Psoas muscle (tissue), 8 donors: Measurements from ENCODE around the gene AURKB. TPM values are rescaled to one million over a fixed set of nuclear protein-coding genes. Genes with fewer than 3 reads are reported as not detected.

Experiments
- ATAC-seq, 4 donors: fragments of 200-7000 bp; cut with Tn5 transposase; one replicate each; pipeline ENCODE4 v1.9.1; 2020; ENCODE audit warnings: moderate library complexity in 3 of 4, mild to moderate bottlenecking in 2 of 4
- DNase-seq, 2 donors: peaks; one replicate each; pipeline ENCODE4 v3.0.0-alpha.2; 2020
- H3K27ac ChIP-seq: fragments of 200-600 bp; one replicate; pipeline ENCODE4 v1.8.0; 2022
- H3K27me3 ChIP-seq, 3 donors: fragments of 200-600 bp in 1 of 3; one replicate each; pipeline versions ENCODE4 v1.6.1 to v1.8.0; 2013 to 2022; ENCODE audit warnings: low read length in 2 of 3, mild to moderate bottlenecking in 2 of 3, moderate library complexity in 1 of 3; ENCODE audit not compliant: insufficient read depth in 3 of 3
- H3K36me3 ChIP-seq, 2 donors: fragments of 200-600 bp in 1 of 2; one replicate each; pipeline versions ENCODE4 v1.6.1 to v1.8.0; 2013 to 2022; ENCODE audit warnings: low read depth in 1 of 2, mild to moderate bottlenecking in 1 of 2, moderate library complexity in 1 of 2; ENCODE audit not compliant: insufficient read depth in 1 of 2
- H3K4me1 ChIP-seq: fragments of 200-600 bp; one replicate; pipeline ENCODE4 v1.8.0; 2022
- H3K4me3 ChIP-seq: fragments of 200-600 bp; one replicate; pipeline ENCODE4 v1.8.0; 2022; ENCODE audit warnings: mild to moderate bottlenecking
- H3K9me3 ChIP-seq: fragments of 200-600 bp; one replicate; pipeline ENCODE4 v1.8.0; 2022
- whole genome bisulfite sequencing, 3 donors: extraction: QIAGEN DNeasy Blood & Tissue Kit; methylation state at CpG; one replicate each; pipeline versions ENCODE4 v1.1.6 to v1.1.7; 2013; 5-methylcytosine and 5-hydroxymethylcytosine counted together
- intact Hi-C, 2 donors: fragments of 100-400 bp; cut with DNase I; formaldehyde crosslinking; loops; one replicate each; pipeline versions ENCODE4 v1.11.0 to v1.14.2; 2022
- polyA plus RNA-seq, 3 donors: library from polyadenylated mRNA; stranded (reverse); fragments of 200-250 nt; gene quantifications; one replicate each; pipeline ENCODE4 v1.2.3, GENCODE V29; 2013
- total RNA-seq, 4 donors: library from RNA; stranded (reverse); fragmentation: NEBNext Ultra II Directional in 2 of 4; extraction: Animal tissue kit (Norgen Biotek cat#: 25700) in 2 of 4; gene quantifications; one replicate each; pipeline versions ENCODE4 v1.2.1 to v1.2.4, GENCODE V29; 2021 to 2023
- TF ChIP-seq, protein P1 (sequence below): fragments of 200-600 bp; IDR thresholded peaks from one replicate; pipeline ENCODE4 v1.8.0; 2022; ENCODE audit warnings: antibody characterized with exemption
- donor health status: healthy with polysubstance abuse.
- donor health status: DM: no; HTN: no; CAD: no; lungs with moderate emphysema.
- donor health status: Bipolar disorder and iron deficiency.
- donor health status: healthy.
- donor health status: DM: yes; HTN: yes; CAD: no.
- donor health status: DM: no; HTN: no; CAD: no.
- donor health status: DM: no; HTN: no; CAD: no.
- donor health status: DM: yes; HTN: yes; CAD: no.

Gene AURKB
- total and polyA plus RNA-seq, 7 donors, result 0.39 to 1.1 TPM; not detected in 5

DNA sequence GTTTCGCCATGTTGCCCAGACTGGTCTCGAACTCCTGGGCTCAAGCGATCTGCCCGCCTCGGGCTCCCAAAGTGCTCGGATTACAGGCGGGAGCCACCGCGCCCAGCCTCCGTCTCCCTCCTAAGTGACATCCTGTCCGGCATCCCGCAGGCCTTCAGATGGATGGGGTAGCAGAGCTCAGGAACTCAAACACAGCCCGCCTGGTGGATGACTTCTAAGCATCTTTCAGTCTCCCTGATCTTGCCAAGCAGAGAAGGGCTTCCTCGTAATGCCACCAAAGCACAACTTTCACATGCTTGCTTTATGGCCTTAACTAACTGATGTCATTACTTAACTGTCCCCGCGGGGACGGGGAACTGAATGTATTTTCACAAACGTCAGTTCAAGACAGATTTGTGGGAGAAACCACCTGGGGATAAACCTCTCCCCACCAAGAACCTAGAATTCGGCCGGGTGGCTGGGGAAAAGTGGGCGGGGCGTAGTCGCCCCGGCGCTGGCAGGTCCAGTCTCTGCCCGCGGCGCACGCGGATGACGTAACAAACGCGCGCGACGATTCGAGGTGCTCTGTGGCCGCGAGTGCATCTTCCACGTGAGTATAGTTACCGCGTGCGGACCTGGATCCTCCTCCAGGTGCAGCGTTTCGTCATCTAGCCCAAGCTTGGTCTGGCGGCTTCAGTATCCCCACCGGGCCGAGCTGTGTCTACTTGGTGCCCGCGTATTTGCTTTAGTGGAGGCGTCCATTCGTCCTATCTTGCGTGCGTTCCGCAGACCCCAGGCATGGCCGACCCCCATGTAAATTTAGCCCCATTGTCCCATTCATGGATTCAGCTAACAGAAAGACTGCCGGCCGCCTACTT lies 38.6 kb upstream of the AURKB start, which contains the start of gene PFAS:
Gene PFAS (plus strand): TSS at position 539 of the 857 bp plus-strand sequence. CDS start 4,649 bp downstream, outside the sequence.
- WGBS, 3 donors, result 0% methylated on average over 57 to 58 of the region's 58 CpGs
- intact Hi-C loops, result loop anchor here (1.0 to 2.0 kb wide), 3 partner anchors 40 to 63 kb away; partner anchors contain the start of genes BORCS6 (in 1 of the 2) and RANGRF (in 1 of the 2)
- ATAC-seq (peak; percentile 84 to 89 (median 85)), DNase-seq (peak; percentile 97 to 98)
- peak within 1 kb of the TSS; percentile 98 for H3K27ac ChIP-seq
- H3K4me1 ChIP-seq, result peaks cover 8% of the 10 kb centered on the region
- H3K4me3 ChIP-seq, result peak within 1 kb of the TSS; percentile 88
- H3K9me3 ChIP-seq, result no peaks in the 10 kb centered on the region
- H3K36me3 ChIP-seq, result peaks cover 1 to 13% of the 10 kb centered on the region in 2 donors
- TF ChIP-seq, protein P1, sequence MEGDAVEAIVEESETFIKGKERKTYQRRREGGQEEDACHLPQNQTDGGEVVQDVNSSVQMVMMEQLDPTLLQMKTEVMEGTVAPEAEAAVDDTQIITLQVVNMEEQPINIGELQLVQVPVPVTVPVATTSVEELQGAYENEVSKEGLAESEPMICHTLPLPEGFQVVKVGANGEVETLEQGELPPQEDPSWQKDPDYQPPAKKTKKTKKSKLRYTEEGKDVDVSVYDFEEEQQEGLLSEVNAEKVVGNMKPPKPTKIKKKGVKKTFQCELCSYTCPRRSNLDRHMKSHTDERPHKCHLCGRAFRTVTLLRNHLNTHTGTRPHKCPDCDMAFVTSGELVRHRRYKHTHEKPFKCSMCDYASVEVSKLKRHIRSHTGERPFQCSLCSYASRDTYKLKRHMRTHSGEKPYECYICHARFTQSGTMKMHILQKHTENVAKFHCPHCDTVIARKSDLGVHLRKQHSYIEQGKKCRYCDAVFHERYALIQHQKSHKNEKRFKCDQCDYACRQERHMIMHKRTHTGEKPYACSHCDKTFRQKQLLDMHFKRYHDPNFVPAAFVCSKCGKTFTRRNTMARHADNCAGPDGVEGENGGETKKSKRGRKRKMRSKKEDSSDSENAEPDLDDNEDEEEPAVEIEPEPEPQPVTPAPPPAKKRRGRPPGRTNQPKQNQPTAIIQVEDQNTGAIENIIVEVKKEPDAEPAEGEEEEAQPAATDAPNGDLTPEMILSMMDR, result no peak
- H3K27me3 ChIP-seq, result no peaks in the 10 kb centered on the region

DNA sequence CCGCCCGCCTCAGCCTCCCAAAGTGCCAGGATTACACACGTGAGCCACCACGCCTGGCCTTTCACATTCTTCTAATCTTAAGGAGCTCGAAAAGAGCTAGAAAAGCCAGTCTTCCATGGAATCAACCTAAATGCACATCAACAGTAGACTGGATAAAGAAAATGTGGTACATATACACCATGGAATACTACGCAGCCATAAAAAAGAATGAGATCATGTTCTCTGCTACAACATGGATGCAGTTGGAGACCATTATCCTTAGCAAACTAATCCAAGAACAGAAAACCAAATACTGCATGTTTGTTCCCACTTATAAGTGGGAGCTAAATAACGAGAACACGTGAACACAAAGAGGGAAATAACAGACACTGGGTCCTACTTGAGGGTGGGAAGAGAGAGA lies 34.4 kb upstream of the AURKB start:
- no peak overlapping the region for H3K4me3 ChIP-seq
- intact Hi-C loops, result no loop called here
- ATAC-seq, result no peak
- H3K27me3 ChIP-seq, result no peaks in the 10 kb centered on the region
- H3K4me1 ChIP-seq, result peaks cover 6% of the 10 kb centered on the region
- H3K27ac ChIP-seq, result no peak overlapping the region
- 97 to 98% (median 98%) methylated on average over 8 of the region's 8 CpGs for WGBS, 3 donors
- H3K36me3 ChIP-seq, result peaks cover 0 to 42% of the 10 kb centered on the region in 2 donors
- no peak for DNase-seq
- H3K9me3 ChIP-seq, result no peaks in the 10 kb centered on the region
- TF ChIP-seq, protein P1, result no peak

DNA sequence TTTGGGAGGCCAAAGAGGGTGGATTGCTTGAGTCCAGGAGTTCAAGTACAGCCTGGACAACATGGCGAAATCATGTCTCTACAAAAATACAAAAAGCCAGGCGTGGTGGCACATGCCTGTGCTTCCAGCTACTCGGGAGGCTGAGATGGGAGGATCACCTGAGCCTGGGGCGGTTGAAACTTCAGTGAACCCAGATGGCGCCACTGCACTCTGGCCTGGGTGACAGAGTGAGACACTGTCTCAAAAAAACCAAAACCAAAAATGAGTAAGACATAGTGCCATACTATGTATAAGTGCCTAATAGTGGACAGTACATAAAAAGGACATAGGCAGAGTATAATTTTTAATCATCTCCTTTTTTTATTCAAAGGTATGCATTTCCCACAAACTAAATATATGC lies 33.5 kb upstream of the AURKB start:
- Histone ChIP-seq H3K27ac (no peak overlapping the region), H3K4me3 (no peak overlapping the region), H3K36me3 (peaks cover 0 to 51% of the 10 kb centered on the region in 2 donors), H3K4me1 (peaks cover 3% of the 10 kb centered on the region), H3K9me3 (no peaks in the 10 kb centered on the region), H3K27me3 (no peaks in the 10 kb centered on the region)
- intact Hi-C loops, result no loop called here
- 95 to 97% (median 95%) methylated on average over 5 of the region's 5 CpGs for WGBS, 3 donors
- DNase-seq (no peak), ATAC-seq (no peak)
- TF ChIP-seq, protein P1, result no peak

DNA sequence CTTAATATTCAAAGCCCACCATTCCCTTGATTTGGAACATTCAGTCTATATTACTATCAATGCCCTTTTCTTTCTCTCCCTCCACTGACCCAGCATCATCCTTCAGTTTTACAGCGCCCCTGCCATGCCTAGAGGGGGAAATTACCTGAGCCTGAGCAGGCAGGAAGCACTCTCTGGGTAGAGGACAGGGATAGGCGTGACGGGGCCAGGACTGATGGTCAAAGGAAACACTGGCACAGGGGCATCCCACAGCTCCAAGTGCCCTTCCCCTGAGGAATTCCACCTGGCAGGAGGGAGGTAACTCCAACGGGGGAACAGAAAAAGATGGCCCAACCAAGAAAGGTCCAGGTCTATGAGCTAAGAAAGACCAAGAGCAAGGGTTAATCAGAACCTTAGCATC lies 27.5 kb upstream of the AURKB start:
- 77 to 91% (median 83%) methylated on average over 4 of the region's 4 CpGs for WGBS, 3 donors
- TF ChIP-seq, protein P1, result no peak
- ATAC-seq (no peak), DNase-seq (no peak)
- H3K9me3 ChIP-seq, result no peaks in the 10 kb centered on the region
- no peaks in the 10 kb centered on the region for H3K27me3 ChIP-seq
- H3K27ac ChIP-seq, result no peak overlapping the region
- intact Hi-C loops, result no loop called here
- peaks cover 0 to 100% of the 10 kb centered on the region in 2 donors for H3K36me3 ChIP-seq
- no peak overlapping the region for H3K4me3 ChIP-seq
- no peaks in the 10 kb centered on the region for H3K4me1 ChIP-seq
